Measurements from ENCODE around the gene ADAM10. TPM values are rescaled to one million over a fixed set of nuclear protein-coding genes. Genes with fewer than 3 reads are reported as not detected.

ADAM10 gene
- total and polyA plus RNA-seq, 7 donors: 7.9 to 37.9 (median 33.1) TPM

GRCh38 chr15:58649175-58649574 is 100.3 kb downstream of the ADAM10 start:
- WGBS, 3 donors: 93 to 99% (median 98%) methylated on average over 2 of the region's 2 CpGs
- TF ChIP-seq, protein P1, sequence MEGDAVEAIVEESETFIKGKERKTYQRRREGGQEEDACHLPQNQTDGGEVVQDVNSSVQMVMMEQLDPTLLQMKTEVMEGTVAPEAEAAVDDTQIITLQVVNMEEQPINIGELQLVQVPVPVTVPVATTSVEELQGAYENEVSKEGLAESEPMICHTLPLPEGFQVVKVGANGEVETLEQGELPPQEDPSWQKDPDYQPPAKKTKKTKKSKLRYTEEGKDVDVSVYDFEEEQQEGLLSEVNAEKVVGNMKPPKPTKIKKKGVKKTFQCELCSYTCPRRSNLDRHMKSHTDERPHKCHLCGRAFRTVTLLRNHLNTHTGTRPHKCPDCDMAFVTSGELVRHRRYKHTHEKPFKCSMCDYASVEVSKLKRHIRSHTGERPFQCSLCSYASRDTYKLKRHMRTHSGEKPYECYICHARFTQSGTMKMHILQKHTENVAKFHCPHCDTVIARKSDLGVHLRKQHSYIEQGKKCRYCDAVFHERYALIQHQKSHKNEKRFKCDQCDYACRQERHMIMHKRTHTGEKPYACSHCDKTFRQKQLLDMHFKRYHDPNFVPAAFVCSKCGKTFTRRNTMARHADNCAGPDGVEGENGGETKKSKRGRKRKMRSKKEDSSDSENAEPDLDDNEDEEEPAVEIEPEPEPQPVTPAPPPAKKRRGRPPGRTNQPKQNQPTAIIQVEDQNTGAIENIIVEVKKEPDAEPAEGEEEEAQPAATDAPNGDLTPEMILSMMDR (IDR thresholded peaks at IDR 0.05): no peak
- no peaks in the 10 kb centered on the region for H3K9me3 ChIP-seq
- H3K4me1 ChIP-seq: no peaks in the 10 kb centered on the region
- ATAC-seq (no peak), DNase-seq (no peak)
- intact Hi-C loops (cut with DNase I): no loop called here
- no peak overlapping the region for H3K4me3 ChIP-seq
- H3K27me3 ChIP-seq (ENCODE audit: insufficient read depth in 3 of 3, low read length in 2 of 3): no peaks in the 10 kb centered on the region
- no peak overlapping the region for H3K27ac ChIP-seq
- H3K36me3 ChIP-seq (ENCODE audit: insufficient read depth in 1 of 2, low read depth in 1 of 2): peaks cover 0 to under 1% of the 10 kb centered on the region in 2 donors

- DNase-seq (no peak), ATAC-seq (no peak)
- 87 to 94% (median 92%) methylated on average over 5 of the region's 5 CpGs for WGBS, 3 donors
- Histone ChIP-seq H3K36me3 (ENCODE audit: insufficient read depth in 1 of 2, low read depth in 1 of 2) (peaks cover 3 to 40% of the 10 kb centered on the region in 2 donors), H3K4me3 (no peak overlapping the region), H3K4me1 (no peaks in the 10 kb centered on the region), H3K9me3 (no peaks in the 10 kb centered on the region), H3K27me3 (ENCODE audit: insufficient read depth in 3 of 3, low read length in 2 of 3) (no peaks in the 10 kb centered on the region), H3K27ac (no peak overlapping the region)
- intact Hi-C loops (cut with DNase I): no loop called here
- TF ChIP-seq, protein P1 (IDR thresholded peaks at IDR 0.05): no peak
Measured at GRCh38 chr15:58643996-58644395, 105.5 kb downstream of the ADAM10 start.

- no peaks in the 10 kb centered on the region for H3K4me1 ChIP-seq
- TF ChIP-seq, protein P1 (IDR thresholded peaks at IDR 0.05): no peak
- no peaks in the 10 kb centered on the region for H3K9me3 ChIP-seq
- intact Hi-C loops (cut with DNase I): no loop called here
- ATAC-seq: no peak
- H3K36me3 ChIP-seq (ENCODE audit: insufficient read depth in 1 of 2, low read depth in 1 of 2): peaks cover 3 to 47% of the 10 kb centered on the region in 2 donors
- H3K4me3 ChIP-seq: no peak overlapping the region
- H3K27me3 ChIP-seq (ENCODE audit: insufficient read depth in 3 of 3, low read length in 2 of 3): no peaks in the 10 kb centered on the region
- H3K27ac ChIP-seq: no peak overlapping the region
- WGBS, 3 donors: 68 to 81% (median 75%) methylated on average over 4 of the region's 4 CpGs
- DNase-seq: no peak
Measured at GRCh38 chr15:58641660-58642059, 107.8 kb downstream of the ADAM10 start.

DNA sequence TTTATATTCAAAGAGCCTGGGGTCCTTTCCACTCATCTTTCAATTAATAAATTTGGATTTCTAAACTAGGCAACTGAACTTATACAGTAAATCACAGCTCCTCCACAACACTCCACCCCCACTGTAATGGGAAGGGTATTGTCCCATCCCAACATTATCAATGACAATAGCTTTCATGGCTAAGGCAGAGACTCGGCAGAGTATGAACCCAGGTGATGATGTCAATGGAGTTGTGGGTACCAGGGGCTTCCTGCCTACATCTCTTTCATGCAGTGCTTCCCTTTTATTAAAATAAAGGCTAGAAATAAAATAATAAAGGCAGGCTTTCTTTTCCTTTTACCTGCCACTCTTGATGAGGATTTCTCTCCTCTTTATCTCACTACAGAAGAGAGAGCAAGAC is 109.5 kb downstream of the ADAM10 start:
- Histone ChIP-seq H3K36me3 (ENCODE audit: insufficient read depth in 1 of 2, low read depth in 1 of 2) (peaks cover 3 to 53% of the 10 kb centered on the region in 2 donors), H3K9me3 (no peaks in the 10 kb centered on the region), H3K4me3 (no peak overlapping the region), H3K4me1 (no peaks in the 10 kb centered on the region), H3K27ac (no peak overlapping the region), H3K27me3 (ENCODE audit: insufficient read depth in 3 of 3, low read length in 2 of 3) (no peaks in the 10 kb centered on the region)
- TF ChIP-seq, protein P1 (IDR thresholded peaks at IDR 0.05): no peak
- intact Hi-C loops (cut with DNase I): no loop called here
- WGBS, 3 donors: 83 to 96% (median 92%) methylated on average over 1 of the region's 1 CpG
- no peak for ATAC-seq
- DNase-seq: no peak
